Measurements from ENCODE around the gene LHX1. TPM values are rescaled to one million over a fixed set of nuclear protein-coding genes. Genes with fewer than 3 reads are reported as not detected.

The LHX1 gene
- polyA plus RNA-seq, 3 donors = not detected

DNA sequence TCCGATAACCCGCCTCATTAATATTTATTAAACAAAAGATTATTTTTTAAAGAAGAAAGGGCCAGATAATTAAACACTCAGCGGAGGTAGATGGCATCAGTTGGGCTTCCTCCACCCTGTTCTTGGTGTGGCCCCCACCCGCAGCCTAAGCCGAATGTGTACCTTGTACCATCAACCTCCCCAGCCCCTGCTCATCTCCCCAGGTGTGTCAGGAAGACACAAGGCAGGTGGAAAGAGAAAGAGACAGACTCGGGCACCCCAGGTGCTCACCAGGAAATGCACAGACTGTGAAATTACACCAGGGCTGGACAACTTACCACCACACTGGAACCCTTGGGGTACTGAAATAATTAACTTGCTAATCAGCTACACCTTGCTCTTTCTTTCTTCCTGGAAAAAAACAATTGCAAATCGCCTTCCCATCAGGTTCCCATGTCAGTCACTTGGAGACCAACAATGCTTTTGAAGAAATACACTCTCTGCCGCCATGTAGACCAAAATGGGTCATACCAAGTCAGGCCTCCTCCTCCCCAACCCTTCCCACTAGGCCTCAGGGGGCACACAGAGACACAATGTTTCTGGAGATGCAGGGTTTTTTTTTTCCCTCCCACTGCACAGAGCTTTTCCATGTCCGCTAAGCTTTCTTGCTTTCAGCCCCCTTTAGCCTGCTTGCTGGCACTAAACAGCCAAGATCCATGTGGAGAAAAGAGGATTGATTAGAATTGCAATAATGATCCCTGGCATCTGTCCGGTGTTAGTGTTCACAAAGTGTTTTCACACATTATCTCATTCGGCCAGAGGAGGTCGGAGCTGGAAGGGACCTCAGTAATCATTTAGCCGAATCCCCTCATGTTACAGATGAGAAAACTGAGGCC lies 8.6 kb upstream of the LHX1 start:
- WGBS (ENCODE audit: insufficient coverage) = 44% methylated on average over 5 of the region's 13 CpGs
- peak overlapping the region; percentile 11 to 67 (median 21) for H3K4me3 ChIP-seq (replicated peaks in 1 of 3; ENCODE audit: low read depth in 2 of 3, low read length in 3 of 3)

More for the DNA sequence above, 8.6 kb upstream of the LHX1 start:
- peak overlapping the region; percentile 74 for H2AFZ ChIP-seq (ENCODE audit: insufficient read depth, low read depth, low read length, poor library complexity, severe bottlenecking)
- H3K4me2 ChIP-seq (replicated peaks; ENCODE audit: extremely low read depth, low read length, poor library complexity, severe bottlenecking) = peak overlapping the region; percentile 72
- peaks cover 58 to 78% (median 72%) of the 10 kb centered on the region in 3 donors for H3K27me3 Mint-ChIP-seq (ENCODE audit: low read depth in 3 of 3)
- TF ChIP-seq, protein P1, sequence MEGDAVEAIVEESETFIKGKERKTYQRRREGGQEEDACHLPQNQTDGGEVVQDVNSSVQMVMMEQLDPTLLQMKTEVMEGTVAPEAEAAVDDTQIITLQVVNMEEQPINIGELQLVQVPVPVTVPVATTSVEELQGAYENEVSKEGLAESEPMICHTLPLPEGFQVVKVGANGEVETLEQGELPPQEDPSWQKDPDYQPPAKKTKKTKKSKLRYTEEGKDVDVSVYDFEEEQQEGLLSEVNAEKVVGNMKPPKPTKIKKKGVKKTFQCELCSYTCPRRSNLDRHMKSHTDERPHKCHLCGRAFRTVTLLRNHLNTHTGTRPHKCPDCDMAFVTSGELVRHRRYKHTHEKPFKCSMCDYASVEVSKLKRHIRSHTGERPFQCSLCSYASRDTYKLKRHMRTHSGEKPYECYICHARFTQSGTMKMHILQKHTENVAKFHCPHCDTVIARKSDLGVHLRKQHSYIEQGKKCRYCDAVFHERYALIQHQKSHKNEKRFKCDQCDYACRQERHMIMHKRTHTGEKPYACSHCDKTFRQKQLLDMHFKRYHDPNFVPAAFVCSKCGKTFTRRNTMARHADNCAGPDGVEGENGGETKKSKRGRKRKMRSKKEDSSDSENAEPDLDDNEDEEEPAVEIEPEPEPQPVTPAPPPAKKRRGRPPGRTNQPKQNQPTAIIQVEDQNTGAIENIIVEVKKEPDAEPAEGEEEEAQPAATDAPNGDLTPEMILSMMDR (IDR thresholded peaks at IDR 0.05) = no peak
- peaks cover 3 to 29% of the 10 kb centered on the region in 2 donors for H3K9me3 ChIP-seq (replicated peaks in 1 of 2; ENCODE audit: control insufficient read depth in 1 of 2, insufficient read depth in 1 of 2, low read length in 2 of 2)
- H3K4me1 Mint-ChIP-seq = peaks cover 41% of the 10 kb centered on the region
- H3K27ac Mint-ChIP-seq = peak overlapping the region in 5 of 7 donors; percentile 18 to 79 (median 53)
- H3K27ac ChIP-seq (ENCODE audit: low read depth in 1 of 2, low read length in 2 of 2) = peak overlapping the region in 1 of 2 donors; percentile 37
- no peaks in the 10 kb centered on the region for H3K79me2 ChIP-seq (ENCODE audit: insufficient read depth, low read length)
- peaks cover 35 to 36% of the 10 kb centered on the region in 2 donors for H3K4me1 ChIP-seq (ENCODE audit: control insufficient read depth in 1 of 2, insufficient read depth in 2 of 2, low read length in 2 of 2)
- H3K27me3 ChIP-seq (ENCODE audit: control insufficient read depth in 2 of 2, insufficient read depth in 2 of 2, low read length in 2 of 2) = peaks cover 49 to 65% of the 10 kb centered on the region in 2 donors
- H3K9me3 Mint-ChIP-seq = peaks cover 0 to 37% (median 31%) of the 10 kb centered on the region in 7 donors
- DNase-seq = no peak
- H3K4me3 Mint-ChIP-seq = peak overlapping the region; percentile 66 to 95
- no peaks in the 10 kb centered on the region for H4K20me1 ChIP-seq (ENCODE audit: insufficient read depth, low read length)
- H3K9ac ChIP-seq (ENCODE audit: insufficient read depth, low read length, poor library complexity, severe bottlenecking) = no peak overlapping the region
- H3K36me3 Mint-ChIP-seq = peaks cover 14 to 31% of the 10 kb centered on the region in 2 donors
- intact Hi-C loops (cut with micrococcal nuclease) = no loop called here
- no peaks in the 10 kb centered on the region for H3K36me3 ChIP-seq (replicated peaks in 1 of 2; ENCODE audit: control insufficient read depth in 1 of 2, insufficient read depth in 2 of 2, low read length in 2 of 2)
